ENCODE data around the gene HGD. TPM values are rescaled to one million over a fixed set of nuclear protein-coding genes. Genes with fewer than 3 reads are reported as not detected.

Gene HGD
- total RNA-seq, 1 experiment from 2014 or later = 1.5 TPM

GRCh38 chr3:120684896-120685295 lies 2.9 kb upstream of the HGD start (continued):
- no peak for TF ChIP-seq IRF2 (CRISPR knock-in tag; IDR thresholded peaks at IDR 0.05; ENCODE audit: borderline replicate concordance, low read depth)
- TF ChIP-seq USF2 (CRISPR knock-in tag; IDR thresholded peaks at IDR 0.05) = no peak
- no peak for TF ChIP-seq ETV6 (CRISPR knock-in tag; IDR thresholded peaks at IDR 0.05)

- DNase-seq (ENCODE audit: low spot score) (no peak), ATAC-seq (no peak)
- Mint-ChIP-seq H3K27ac (no peak overlapping the region), H3K4me1 (peaks cover 51% of the 10 kb centered on the region), H3K9me3 (peaks cover 9% of the 10 kb centered on the region), H3K4me3 (no peak overlapping the region), H3K36me3 (peaks cover 13% of the 10 kb centered on the region), H3K27me3 (ENCODE audit: low read depth) (no peaks in the 10 kb centered on the region)
- no peak for TF ChIP-seq ERG (CRISPR knock-in tag; IDR thresholded peaks at IDR 0.05)
- TF ChIP-seq JUN (CRISPR knock-in tag; IDR thresholded peaks at IDR 0.05) = no peak
- TF ChIP-seq AR (CRISPR knock-in tag; IDR thresholded peaks at IDR 0.05) = no peak
- no peak for TF ChIP-seq E2F1 (CRISPR knock-in tag; IDR thresholded peaks at IDR 0.05)
- TF ChIP-seq ZNF232 (CRISPR knock-in tag; IDR thresholded peaks at IDR 0.05) = no peak
- no peak for TF ChIP-seq E2F4 (CRISPR knock-in tag; IDR thresholded peaks at IDR 0.05; ENCODE audit: borderline replicate concordance, low read depth)
- no peak for TF ChIP-seq FOXK1 (CRISPR knock-in tag; IDR thresholded peaks at IDR 0.05)
- TF ChIP-seq ETV6 (CRISPR knock-in tag; IDR thresholded peaks at IDR 0.05) = no peak
- no peak for TF ChIP-seq ZNF263 (CRISPR knock-in tag; IDR thresholded peaks at IDR 0.05; ENCODE audit: low read depth)
- TF ChIP-seq EMX1 (CRISPR knock-in tag; IDR thresholded peaks at IDR 0.05) = no peak
- no peak for TF ChIP-seq E2F5 (CRISPR knock-in tag; IDR thresholded peaks at IDR 0.05)
- TF ChIP-seq JAZF1 (CRISPR knock-in tag; IDR thresholded peaks at IDR 0.05) = no peak
- TF ChIP-seq STAT6 (CRISPR knock-in tag; conservative IDR thresholded peaks at IDR 0.05; ENCODE audit: low read depth) = no peak
- POLR2A ChIA-PET = no interaction called here
- CTCF ChIA-PET = no interaction called here
These were observed 1.7 kb upstream of the HGD start for GRCh38 chr3:120683671-120684301.

All from WTC11 (cell line).